Natural killer cell (primary cell): Measurements from ENCODE around the gene CHSY1. TPM values are rescaled to one million over a fixed set of nuclear protein-coding genes. Genes with fewer than 3 reads are reported as not detected.
"Not testable (repeated sequence)": the region's sequence is repeated elsewhere in the genome, so short reads cannot be mapped to it uniquely, and the experiment has no call there.

Experiments used
- ATAC-seq, 3 donors: fragments of 150-1000 bp in 2 of 3; fragments of 200-7000 bp in 1 of 3; cut with Tn5 transposase; 1 replicate in 1 of 3; 2 replicates in 2 of 3; pipeline ENCODE4 v1.10.0; 2021; ENCODE audit warnings: mild to moderate bottlenecking in 2 of 3, moderate library complexity in 2 of 3
- DNase-seq, 2 donors: peaks; one replicate each; pipeline versions ENCODE4 v3.0.0 to v3.0.0-alpha.2; 2013 to 2021; ENCODE audit warnings: mixed read lengths in 1 of 2
- H3K27ac ChIP-seq: one replicate; pipeline ENCODE4 v1.5.1; 2013; ENCODE audit warnings: mild to moderate bottlenecking, low read length
- H3K27me3 ChIP-seq: one replicate; pipeline ENCODE4 v1.6.1; 2013; ENCODE audit warnings: low read length; ENCODE audit not compliant: control insufficient read depth, insufficient read depth
- H3K36me3 ChIP-seq: one replicate; pipeline ENCODE4 v1.6.1; 2013; ENCODE audit warnings: low read length; ENCODE audit not compliant: control insufficient read depth, insufficient read depth
- H3K4me1 ChIP-seq: one replicate; pipeline ENCODE4 v1.6.1; 2013; ENCODE audit warnings: low read length; ENCODE audit not compliant: control insufficient read depth, insufficient read depth
- H3K4me3 ChIP-seq: one replicate; pipeline ENCODE4 v1.5.1; 2013; ENCODE audit warnings: low read length
- H3K9me3 ChIP-seq: one replicate; pipeline ENCODE4 v1.6.1; 2013; ENCODE audit warnings: low read length; ENCODE audit not compliant: control insufficient read depth, insufficient read depth
- H3K27ac Mint-ChIP-seq, 2 donors: one replicate each; pipeline ENCODE4 v1.8.0; 2022; ENCODE audit warnings: mild to moderate bottlenecking in 2 of 2, mixed read lengths in 2 of 2, moderate library complexity in 1 of 2
- H3K27me3 Mint-ChIP-seq, 2 donors: one replicate each; pipeline ENCODE4 v1.8.0; 2022; ENCODE audit warnings: low read depth in 2 of 2, mixed read lengths in 2 of 2
- H3K36me3 Mint-ChIP-seq: one replicate; pipeline ENCODE4 v1.8.0; 2022; ENCODE audit warnings: mixed read lengths
- H3K4me1 Mint-ChIP-seq, 2 donors: one replicate each; pipeline ENCODE4 v1.8.0; 2022; ENCODE audit warnings: mixed read lengths in 2 of 2
- H3K4me3 Mint-ChIP-seq: one replicate; pipeline ENCODE4 v1.8.0; 2022; ENCODE audit warnings: mild to moderate bottlenecking, moderate library complexity, mixed read lengths
- H3K9me3 Mint-ChIP-seq, 2 donors: one replicate each; pipeline ENCODE4 v1.8.0; 2022; ENCODE audit warnings: mixed read lengths in 2 of 2
- CTCF ChIP-seq: fragments of 200-600 bp; IDR thresholded peaks from one replicate; pipeline ENCODE4 v1.8.0; 2022; ENCODE audit warnings: antibody characterized with exemption
- WGBS: methylation state at CpG from one replicate; pipeline ENCODE4 v1.1.7; 2013; ENCODE audit warnings: missing lambda C conversion rate; ENCODE audit not compliant: insufficient coverage; 5-methylcytosine and 5-hydroxymethylcytosine counted together
- intact Hi-C: fragments of 100-400 bp; cut with micrococcal nuclease; formaldehyde crosslinking; loops from one replicate; pipeline ENCODE4 v1.14.2; 2022
- total RNA-seq, 4 donors: library from RNA; stranded (reverse); fragments of 120-200 nt in 1 of 4; gene quantifications; one replicate each; pipeline versions ENCODE4 v1.2.3 to v1.2.4, GENCODE V29; 2013 to 2022

The CHSY1 gene
- total RNA-seq, 3 donors from 2014 or later (not counting 1 experiment from before 2014, with no cell fraction given): 21.1 to 32.5 (median 30.8) TPM

GRCh38 chr15:101294731-101295606 is 43.1 kb upstream of the CHSY1 start, which contains the start of gene SNRPA1:
TSS of gene SNRPA1 (minus strand) at chr15:101295248. CDS start at chr15:101295178, 70 bp downstream.
- peak within 1 kb of the TSS; percentile 97 for H3K4me3 Mint-ChIP-seq
- peak within 1 kb of the TSS; percentile 90 to 92 for H3K27ac Mint-ChIP-seq
- peaks cover 42 to 45% of the 10 kb centered on the region in 2 donors for H3K4me1 Mint-ChIP-seq
- H3K9me3 Mint-ChIP-seq: no peaks in the 10 kb centered on the region
- Histone ChIP-seq H3K27ac (peak within 1 kb of the TSS; percentile 97), H3K4me3 (peak within 1 kb of the TSS; percentile 99), H3K27me3 (no peaks in the 10 kb centered on the region), H3K9me3 (no peaks in the 10 kb centered on the region), H3K4me1 (peaks cover 20% of the 10 kb centered on the region), H3K36me3 (peaks cover 12% of the 10 kb centered on the region)
- ATAC-seq: peak; percentile 85 to 94 (median 88)
- no peaks in the 10 kb centered on the region for H3K27me3 Mint-ChIP-seq
- WGBS: under 1% methylated on average over 87 of the region's 87 CpGs
- intact Hi-C loops: loop anchor here (2.0 kb wide), 3 partner anchors 18 to 346 kb away; partner anchors contain the start of gene SELENOS
- no peak for TF ChIP-seq CTCF
- DNase-seq: peak; percentile 98
- no peaks in the 10 kb centered on the region for H3K36me3 Mint-ChIP-seq

GRCh38 chr15:101293122-101293521 is 41.3 kb upstream of the CHSY1 start:
- H3K4me3 Mint-ChIP-seq: peak overlapping the region; percentile 97
- intact Hi-C loops: no loop called here
- no peaks in the 10 kb centered on the region for H3K9me3 Mint-ChIP-seq
- H3K27ac ChIP-seq: no peak overlapping the region
- H3K27me3 Mint-ChIP-seq: no peaks in the 10 kb centered on the region
- H3K27me3 ChIP-seq: no peaks in the 10 kb centered on the region
- WGBS: 49% methylated on average over 8 of the region's 10 CpGs
- H3K4me3 ChIP-seq: no peak overlapping the region
- H3K9me3 ChIP-seq: no peaks in the 10 kb centered on the region
- H3K36me3 ChIP-seq: peaks cover 20% of the 10 kb centered on the region
- no peaks in the 10 kb centered on the region for H3K36me3 Mint-ChIP-seq
- ATAC-seq: no peak
- peak in 1 of 2 donors; percentile 20 for DNase-seq
- TF ChIP-seq CTCF: no peak
- H3K27ac Mint-ChIP-seq: peak overlapping the region; percentile 90 to 92
- peaks cover 24% of the 10 kb centered on the region for H3K4me1 ChIP-seq
- H3K4me1 Mint-ChIP-seq: peaks cover 50 to 56% of the 10 kb centered on the region in 2 donors

GRCh38 chr15:101288905-101289513 is 37.2 kb upstream of the CHSY1 start:
- H3K4me1 ChIP-seq: peaks cover 14% of the 10 kb centered on the region
- Mint-ChIP-seq H3K36me3 (no peaks in the 10 kb centered on the region), H3K9me3 (no peaks in the 10 kb centered on the region), H3K4me1 (peaks cover 31 to 34% of the 10 kb centered on the region in 2 donors), H3K4me3 (no peak overlapping the region), H3K27me3 (no peaks in the 10 kb centered on the region), H3K27ac (peak overlapping the region; percentile 37 to 54)
- no peaks in the 10 kb centered on the region for H3K27me3 ChIP-seq
- ATAC-seq: peak; percentile 60 to 80 (median 68)
- no peak overlapping the region for H3K4me3 ChIP-seq
- H3K27ac ChIP-seq: no peak overlapping the region
- intact Hi-C loops: no loop called here
- WGBS: 88% methylated on average over 6 of the region's 8 CpGs
- peak in 1 of 2 donors; percentile 80 for DNase-seq
- peaks cover 53% of the 10 kb centered on the region for H3K36me3 ChIP-seq
- peak; percentile 84 for TF ChIP-seq CTCF
- no peaks in the 10 kb centered on the region for H3K9me3 ChIP-seq

GRCh38 chr15:101287342-101287741 is 35.5 kb upstream of the CHSY1 start:
- 100% methylated on average over 1 of the region's 6 CpGs for WGBS
- H3K27me3 Mint-ChIP-seq, H3K9me3 ChIP-seq, intact Hi-C loops, H3K4me3 Mint-ChIP-seq, H3K27ac ChIP-seq, ATAC-seq, H3K4me1 ChIP-seq, H3K27me3 ChIP-seq, H3K4me3 ChIP-seq, H3K9me3 Mint-ChIP-seq, H3K36me3 Mint-ChIP-seq, DNase-seq: not testable (repeated sequence)
- peaks cover 18 to 21% of the 10 kb centered on the region in 2 donors for H3K4me1 Mint-ChIP-seq
- peaks cover 68% of the 10 kb centered on the region for H3K36me3 ChIP-seq
- H3K27ac Mint-ChIP-seq: peak overlapping the region in 1 of 2 donors; percentile 34
